Kidney epithelial cell (primary cell): ENCODE measurements around the gene CTAGE1. TPM values are rescaled to one million over a fixed set of nuclear protein-coding genes. Genes with fewer than 3 reads are reported as not detected.

Experiments
- DNase-seq: peaks from one replicate; pipeline ENCODE4 v3.0.0-alpha.2; 2010; ENCODE audit warnings: low read depth
- H3K27me3 ChIP-seq: 2 replicates; pipeline ENCODE4 v1.6.0; 2011; ENCODE audit warnings: low read length; ENCODE audit not compliant: control insufficient read depth, insufficient read depth
- H3K36me3 ChIP-seq: 2 replicates; pipeline ENCODE4 v1.5.1; 2011; ENCODE audit warnings: low read length; ENCODE audit not compliant: control insufficient read depth, insufficient read depth
- H3K4me3 ChIP-seq: 2 replicates; pipeline ENCODE4 v1.5.1; 2011; ENCODE audit warnings: low read depth, mild to moderate bottlenecking, control low read depth, low read length
- total RNA-seq: library from RNA; depleted of rRNA; stranded (reverse); fragments of >200 nt; gene quantifications from 2 replicates; pipeline ENCODE4 v1.2.3, GENCODE V29; 2015
- TF ChIP-seq, protein P1 (sequence below): IDR thresholded peaks from 2 replicates; pipeline ENCODE4 v1.5.1; 2011; ENCODE audit warnings: mild to moderate bottlenecking, moderate library complexity, low read length, control low read depth, inconsistent platforms; ENCODE audit not compliant: insufficient read depth, poor library complexity, severe bottlenecking

Gene CTAGE1
- total RNA-seq, 1 donor from 2014 or later: not detected

DNA sequence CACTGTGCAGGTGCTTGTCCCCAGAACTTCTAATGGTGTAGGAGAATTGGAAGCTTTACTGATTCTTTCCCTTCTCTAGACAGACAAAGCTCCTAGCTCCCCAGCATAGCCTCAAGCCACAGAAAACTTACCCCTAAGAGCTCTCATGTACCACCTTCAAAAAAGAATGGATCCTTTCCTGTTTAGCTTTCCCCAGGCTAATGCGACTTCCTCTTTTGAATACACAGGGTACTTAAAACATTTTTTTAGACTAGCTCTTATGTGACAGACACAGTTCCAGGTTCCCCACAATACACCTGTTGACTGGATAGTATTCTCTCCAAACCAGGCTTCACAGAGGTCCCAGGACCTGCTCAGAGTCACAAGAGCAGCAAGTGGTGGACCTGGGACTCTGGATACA is 8.3 kb downstream of the CTAGE1 start:
- no peak for DNase-seq
- no peaks in the 10 kb centered on the region for H3K36me3 ChIP-seq
- H3K27me3 ChIP-seq: no peaks in the 10 kb centered on the region
- H3K4me3 ChIP-seq: no peak overlapping the region
- TF ChIP-seq, protein P1, sequence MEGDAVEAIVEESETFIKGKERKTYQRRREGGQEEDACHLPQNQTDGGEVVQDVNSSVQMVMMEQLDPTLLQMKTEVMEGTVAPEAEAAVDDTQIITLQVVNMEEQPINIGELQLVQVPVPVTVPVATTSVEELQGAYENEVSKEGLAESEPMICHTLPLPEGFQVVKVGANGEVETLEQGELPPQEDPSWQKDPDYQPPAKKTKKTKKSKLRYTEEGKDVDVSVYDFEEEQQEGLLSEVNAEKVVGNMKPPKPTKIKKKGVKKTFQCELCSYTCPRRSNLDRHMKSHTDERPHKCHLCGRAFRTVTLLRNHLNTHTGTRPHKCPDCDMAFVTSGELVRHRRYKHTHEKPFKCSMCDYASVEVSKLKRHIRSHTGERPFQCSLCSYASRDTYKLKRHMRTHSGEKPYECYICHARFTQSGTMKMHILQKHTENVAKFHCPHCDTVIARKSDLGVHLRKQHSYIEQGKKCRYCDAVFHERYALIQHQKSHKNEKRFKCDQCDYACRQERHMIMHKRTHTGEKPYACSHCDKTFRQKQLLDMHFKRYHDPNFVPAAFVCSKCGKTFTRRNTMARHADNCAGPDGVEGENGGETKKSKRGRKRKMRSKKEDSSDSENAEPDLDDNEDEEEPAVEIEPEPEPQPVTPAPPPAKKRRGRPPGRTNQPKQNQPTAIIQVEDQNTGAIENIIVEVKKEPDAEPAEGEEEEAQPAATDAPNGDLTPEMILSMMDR: no peak

DNA sequence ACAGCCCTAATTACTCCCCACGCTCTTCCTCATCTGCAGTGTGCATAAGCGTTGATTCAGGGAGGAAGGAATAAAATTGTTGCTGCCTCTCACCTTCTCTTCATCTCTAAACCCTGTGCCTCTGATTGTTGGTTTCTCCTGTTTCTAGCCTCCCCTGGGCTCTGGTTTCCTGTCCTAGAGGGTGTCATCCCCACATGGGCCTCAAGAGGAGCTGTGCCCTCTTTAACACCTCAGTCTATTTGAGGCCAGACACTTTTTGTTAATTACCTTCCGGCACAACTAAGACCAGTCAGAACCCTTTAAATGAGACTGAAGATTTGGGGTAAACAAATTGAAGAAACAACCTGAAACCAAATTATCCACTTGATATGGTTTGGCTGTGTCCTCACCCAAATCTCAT is 9.7 kb downstream of the CTAGE1 start:
- TF ChIP-seq, protein P1: peak; percentile 10
- no peak for DNase-seq
- Histone ChIP-seq H3K4me3 (no peak overlapping the region), H3K27me3 (no peaks in the 10 kb centered on the region), H3K36me3 (no peaks in the 10 kb centered on the region)

DNA sequence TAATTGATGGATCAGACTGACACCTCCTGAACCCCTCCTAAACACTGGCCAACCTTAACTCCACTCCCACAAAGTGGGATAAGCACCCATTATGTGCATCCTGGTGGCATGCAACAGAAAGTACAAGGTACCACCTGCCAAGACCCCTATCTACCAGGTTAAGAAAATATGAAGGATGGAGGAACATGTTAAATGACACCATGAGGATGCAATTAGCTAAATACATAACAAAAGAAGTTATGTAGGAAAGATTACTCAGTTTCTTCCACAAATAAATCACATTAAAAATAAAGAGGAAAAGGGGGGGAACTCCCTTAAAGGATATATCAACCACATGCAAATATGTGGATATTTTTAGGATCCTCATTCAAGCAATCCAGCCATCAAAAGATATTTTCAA is 12.6 kb downstream of the CTAGE1 start:
- H3K27me3 ChIP-seq: no peaks in the 10 kb centered on the region
- TF ChIP-seq, protein P1: no peak

DNA sequence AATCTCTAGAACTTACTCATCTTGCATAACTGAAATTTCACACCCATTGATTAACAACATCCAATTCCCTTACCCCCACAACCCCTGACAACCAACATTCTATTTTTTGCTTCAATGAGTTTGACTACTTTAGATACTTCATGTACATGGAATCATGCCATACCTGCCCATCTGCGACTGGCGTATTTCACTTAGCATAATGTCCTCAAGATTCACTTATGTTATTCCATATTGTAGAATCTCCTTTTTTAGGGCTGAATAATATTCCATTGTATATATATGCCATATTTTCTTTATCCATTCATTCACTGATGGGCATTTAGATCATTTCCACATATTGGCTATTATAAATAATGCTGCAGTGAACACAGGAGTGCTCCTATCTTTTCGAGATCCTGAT is 13.8 kb downstream of the CTAGE1 start:
- Histone ChIP-seq H3K4me3 (no peak overlapping the region), H3K27me3 (no peaks in the 10 kb centered on the region), H3K36me3 (no peaks in the 10 kb centered on the region)
- DNase-seq: no peak
- TF ChIP-seq, protein P1: no peak

More for the DNA sequence above, 12.6 kb downstream of the CTAGE1 start:
- no peak overlapping the region for H3K4me3 ChIP-seq
- no peak for DNase-seq
- H3K36me3 ChIP-seq: no peaks in the 10 kb centered on the region

DNA sequence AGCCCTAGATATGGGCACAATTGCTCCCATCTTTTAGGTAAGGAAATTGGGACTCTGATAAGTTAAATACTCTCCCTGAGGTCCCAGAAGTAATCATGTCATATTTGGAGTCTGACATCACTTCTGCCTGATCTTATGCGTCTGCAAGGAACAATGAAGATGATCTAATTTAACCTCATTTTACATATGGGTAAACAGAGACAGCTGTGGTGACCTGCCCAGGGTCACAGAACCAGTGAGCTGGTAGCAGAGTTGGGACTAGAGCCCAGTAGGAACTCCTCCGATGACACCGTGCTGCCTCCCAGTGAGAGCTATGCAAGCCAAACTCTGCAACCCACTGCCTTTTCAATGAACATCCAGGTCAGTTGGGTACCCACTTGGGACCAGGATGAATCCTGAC is 17.8 kb downstream of the CTAGE1 start:
- no peak for DNase-seq
- no peaks in the 10 kb centered on the region for H3K27me3 ChIP-seq
- no peak overlapping the region for H3K4me3 ChIP-seq
- TF ChIP-seq, protein P1: no peak
- no peaks in the 10 kb centered on the region for H3K36me3 ChIP-seq

DNA sequence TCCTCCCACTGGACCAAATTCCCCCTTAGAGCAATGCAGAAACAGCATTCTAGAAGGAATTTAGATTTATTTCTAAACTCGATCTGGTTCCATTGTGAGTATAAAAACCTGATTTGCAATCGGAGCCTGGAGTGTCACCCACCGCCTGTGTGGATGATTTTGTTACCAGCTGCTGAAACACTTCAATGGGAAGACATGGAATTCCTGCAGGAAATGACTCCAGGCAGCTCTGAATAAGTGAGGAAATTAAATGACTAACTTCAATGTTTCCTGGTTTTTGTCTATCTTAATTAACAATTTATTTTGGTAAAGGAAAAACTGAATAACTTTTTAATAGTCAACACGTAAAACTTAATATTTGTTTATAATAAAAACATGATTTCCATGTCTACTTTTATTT is 19.3 kb downstream of the CTAGE1 start:
- no peak for DNase-seq
- Histone ChIP-seq H3K36me3 (no peaks in the 10 kb centered on the region), H3K27me3 (no peaks in the 10 kb centered on the region), H3K4me3 (no peak overlapping the region)
- TF ChIP-seq, protein P1: no peak
